ENCODE data around the gene ZNF860. TPM values are rescaled to one million over a fixed set of nuclear protein-coding genes. Genes with fewer than 3 reads are reported as not detected.
"Not testable (repeated sequence)": the region's sequence is repeated elsewhere in the genome, so short reads cannot be mapped to it uniquely, and the experiment has no call there.

The ZNF860 gene
- total RNA-seq, 1 experiment from 2014 or later, result 6.3 TPM

DNA sequence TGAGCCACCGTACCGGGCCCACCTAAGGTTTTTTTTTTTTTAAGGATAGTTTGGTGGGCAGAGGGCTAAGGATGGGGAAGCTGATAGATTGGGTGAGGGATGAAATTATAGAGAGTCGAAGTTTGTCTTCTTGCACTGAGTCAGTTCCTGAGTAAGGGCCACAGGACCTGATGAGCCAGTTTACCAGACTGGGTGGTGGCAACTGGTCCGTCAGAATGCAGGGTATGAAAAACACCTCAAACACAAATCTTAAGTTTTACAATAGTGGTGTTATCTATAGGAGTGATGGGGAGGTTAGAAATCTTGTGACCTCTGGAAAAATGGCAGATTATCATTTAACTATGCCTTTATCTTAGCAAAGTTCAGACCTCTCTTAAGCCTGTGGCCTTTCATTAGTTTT, 2.8 kb downstream of the ZNF860 start:
- in situ Hi-C loops (cut with HindIII; ENCODE audit: low pct_unique_long_range_greater_than_20kb, low sequenced_read_pairs), result loop anchor here (10.0 kb wide), 1 partner anchor 120 kb away; the partner anchor contains the start of gene GPD1L

DNA sequence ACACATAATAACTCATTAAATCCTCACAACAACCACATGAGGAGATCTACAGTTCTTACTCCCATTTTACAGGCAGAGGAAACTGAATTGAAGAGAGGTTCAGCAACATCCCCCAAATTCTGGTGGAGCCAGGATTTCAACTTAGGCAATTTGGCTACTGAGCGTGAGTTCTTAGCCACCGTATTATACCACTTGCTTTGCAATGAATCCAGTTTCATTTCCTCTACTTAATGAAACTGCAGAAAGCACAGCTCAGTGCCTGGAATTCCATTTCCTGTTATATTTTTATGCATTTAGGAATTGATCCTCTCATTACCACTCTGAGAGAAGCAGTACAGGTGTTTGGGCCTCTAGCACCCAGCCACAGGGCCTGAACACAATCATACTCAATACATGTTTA, 4.3 kb downstream of the ZNF860 start:
- in situ Hi-C loops (cut with HindIII; ENCODE audit: low pct_unique_long_range_greater_than_20kb, low sequenced_read_pairs), result loop anchor here (10.0 kb wide), 1 partner anchor 119 kb away; the partner anchor contains the start of gene GPD1L
- no peak for DNase-seq (ENCODE audit: low read depth)

More for the DNA sequence above, 2.8 kb downstream of the ZNF860 start:
- no peak for DNase-seq (ENCODE audit: low read depth)

DNA sequence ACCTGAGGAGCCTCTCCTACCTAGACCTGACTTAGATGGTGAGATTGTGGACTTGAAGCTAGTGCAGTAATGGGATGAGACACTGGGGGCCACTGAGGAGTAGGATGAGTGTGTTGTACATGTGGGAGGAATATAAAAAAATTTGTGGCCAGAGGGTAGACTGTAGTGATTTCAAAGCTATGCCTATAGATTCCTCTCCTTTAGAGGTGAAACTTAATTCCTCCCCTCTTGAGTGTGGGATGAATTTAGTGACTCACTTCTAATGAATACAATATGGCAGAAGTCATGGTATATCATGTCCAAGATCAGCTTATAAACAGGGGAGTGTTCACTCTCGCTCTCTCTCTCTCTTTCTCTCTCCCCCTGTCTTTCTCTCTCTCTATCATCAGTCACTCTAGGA, 6.7 kb downstream of the ZNF860 start:
- DNase-seq (ENCODE audit: low read depth), result no peak
- in situ Hi-C loops (cut with HindIII; ENCODE audit: low pct_unique_long_range_greater_than_20kb, low sequenced_read_pairs), result loop anchor here (10.0 kb wide), 1 partner anchor 117 kb away; the partner anchor contains the start of gene GPD1L

DNA sequence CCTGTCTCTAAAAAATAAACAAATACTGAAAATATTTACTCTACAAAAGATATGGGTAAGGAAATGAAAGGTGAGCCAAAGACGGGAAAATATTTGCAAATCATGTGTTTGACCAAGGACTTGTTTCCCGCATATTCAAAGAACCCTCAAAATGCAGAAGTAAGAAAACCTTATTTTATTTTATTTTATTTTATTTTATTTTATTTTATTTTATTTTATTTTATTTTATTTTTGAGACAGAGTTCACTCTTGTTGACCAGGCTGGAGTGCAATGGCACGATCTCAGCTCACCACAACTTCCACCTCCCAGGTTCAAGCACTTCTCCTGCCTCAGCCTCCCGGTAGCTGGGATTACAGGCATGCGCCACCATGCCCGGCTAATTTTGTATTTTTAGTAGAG, 11.4 kb downstream of the ZNF860 start:
- DNase-seq (ENCODE audit: low read depth); in situ Hi-C loops (cut with HindIII; ENCODE audit: low pct_unique_long_range_greater_than_20kb, low sequenced_read_pairs): not testable (repeated sequence)

DNA sequence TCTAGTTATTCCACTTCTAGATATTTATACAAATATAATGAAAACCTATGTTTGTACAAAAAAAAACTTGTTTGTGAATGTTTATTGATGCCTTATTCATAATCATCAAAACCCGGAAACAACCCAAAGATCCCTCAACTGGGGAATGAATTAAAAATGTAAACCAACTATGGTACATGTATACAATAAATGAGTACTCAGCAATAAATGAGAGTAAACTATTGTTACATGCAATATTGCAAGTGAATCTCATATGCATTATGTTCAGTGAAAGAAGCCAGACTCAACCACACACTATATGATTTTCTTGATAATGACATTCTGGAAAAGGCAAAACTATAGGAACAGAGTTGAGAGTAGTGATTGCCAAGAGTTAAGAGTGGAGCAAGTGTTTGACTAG, 12.3 kb downstream of the ZNF860 start:
- DNase-seq (ENCODE audit: low read depth), result no peak
- in situ Hi-C loops (cut with HindIII; ENCODE audit: low pct_unique_long_range_greater_than_20kb, low sequenced_read_pairs), result no loop called here

DNA sequence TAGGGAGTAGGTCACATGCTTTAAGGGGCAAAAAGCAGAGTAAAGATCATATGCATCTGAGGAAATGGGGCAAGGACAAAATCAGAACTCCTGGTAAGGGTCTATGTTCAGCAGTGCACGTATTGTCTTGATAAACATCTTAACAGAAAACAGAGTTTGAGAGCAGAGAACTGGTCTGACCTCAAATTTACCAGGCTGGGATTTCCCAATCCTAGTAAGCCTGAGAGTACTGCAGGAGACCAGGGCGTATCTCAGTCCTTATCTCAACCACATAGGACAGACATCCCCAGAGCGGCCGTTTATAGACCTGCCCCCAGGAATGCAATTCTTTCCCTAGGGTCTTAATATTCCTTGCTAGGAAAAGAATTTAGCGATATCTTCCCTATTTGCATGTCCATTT, 13.5 kb downstream of the ZNF860 start:
- DNase-seq (ENCODE audit: low read depth); in situ Hi-C loops (cut with HindIII; ENCODE audit: low pct_unique_long_range_greater_than_20kb, low sequenced_read_pairs): not testable (repeated sequence)

DNA sequence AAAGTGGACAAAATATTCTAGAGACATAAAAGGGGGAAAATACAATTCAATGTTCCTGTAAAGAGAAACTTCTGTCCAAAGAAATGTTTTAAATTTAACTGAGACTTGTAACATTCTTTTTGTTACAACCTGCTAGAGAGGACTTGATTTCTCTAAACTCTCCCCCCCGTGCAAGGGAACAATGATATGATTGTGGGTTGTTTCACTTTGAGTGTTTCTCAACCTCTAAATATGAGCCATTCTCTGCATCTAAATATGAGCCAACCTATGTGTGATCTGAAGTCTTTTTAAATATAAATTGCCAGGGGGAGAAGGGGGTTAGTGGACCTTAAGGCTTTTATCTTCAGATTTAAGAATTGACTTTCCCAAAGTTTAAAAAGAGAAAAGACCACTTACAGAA, 14.6 kb downstream of the ZNF860 start:
- in situ Hi-C loops (cut with HindIII; ENCODE audit: low pct_unique_long_range_greater_than_20kb, low sequenced_read_pairs), result no loop called here
- DNase-seq (ENCODE audit: low read depth), result no peak

DNA sequence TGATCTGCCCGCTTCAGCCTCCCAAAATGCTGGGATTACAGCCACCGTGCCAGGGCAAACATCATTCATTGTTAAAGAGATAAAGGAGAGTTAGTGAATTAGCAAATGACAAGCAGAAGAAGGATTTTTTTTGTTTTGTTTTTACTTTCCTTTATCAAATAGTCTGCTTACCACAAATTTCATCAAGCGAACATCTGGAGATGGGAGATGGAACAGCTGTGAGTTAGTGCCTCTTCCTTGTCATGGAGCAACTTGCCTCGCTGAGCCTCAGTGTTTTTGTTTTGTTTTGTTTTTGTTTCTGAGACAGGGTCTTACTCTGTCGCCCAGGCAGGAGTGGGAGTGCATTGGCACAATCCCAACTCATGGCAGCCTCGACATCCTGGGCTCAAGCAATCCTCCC, 15.9 kb downstream of the ZNF860 start:
- no peak for DNase-seq (ENCODE audit: low read depth)
- in situ Hi-C loops (cut with HindIII; ENCODE audit: low pct_unique_long_range_greater_than_20kb, low sequenced_read_pairs), result no loop called here

DNA sequence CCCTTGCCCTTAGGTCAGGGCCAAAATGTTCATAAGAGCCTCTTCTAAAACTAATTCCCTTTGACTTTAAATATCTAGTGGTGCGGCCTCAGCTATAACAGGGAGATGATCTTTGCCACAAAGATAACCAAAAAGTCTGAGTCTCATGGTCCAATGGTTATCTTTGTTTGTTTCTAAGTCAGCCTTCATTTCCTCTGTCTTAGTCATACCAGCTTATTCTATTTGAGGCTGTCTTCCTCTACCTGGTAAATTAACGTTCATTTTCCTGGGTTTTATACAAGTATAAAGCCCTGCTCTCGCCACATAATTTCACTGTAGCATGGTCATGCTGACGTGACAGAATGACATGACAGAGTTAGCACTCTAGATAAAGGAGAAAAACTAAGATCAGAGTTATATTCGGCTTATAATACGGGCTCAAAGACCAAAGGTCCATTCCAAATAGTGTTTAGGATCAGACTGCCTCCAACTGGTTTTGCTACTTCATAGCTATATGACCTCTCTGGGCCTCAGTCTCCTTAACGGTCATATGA, 18.4 kb downstream of the ZNF860 start:
- in situ Hi-C loops (cut with HindIII; ENCODE audit: low pct_unique_long_range_greater_than_20kb, low sequenced_read_pairs), result no loop called here

DNA sequence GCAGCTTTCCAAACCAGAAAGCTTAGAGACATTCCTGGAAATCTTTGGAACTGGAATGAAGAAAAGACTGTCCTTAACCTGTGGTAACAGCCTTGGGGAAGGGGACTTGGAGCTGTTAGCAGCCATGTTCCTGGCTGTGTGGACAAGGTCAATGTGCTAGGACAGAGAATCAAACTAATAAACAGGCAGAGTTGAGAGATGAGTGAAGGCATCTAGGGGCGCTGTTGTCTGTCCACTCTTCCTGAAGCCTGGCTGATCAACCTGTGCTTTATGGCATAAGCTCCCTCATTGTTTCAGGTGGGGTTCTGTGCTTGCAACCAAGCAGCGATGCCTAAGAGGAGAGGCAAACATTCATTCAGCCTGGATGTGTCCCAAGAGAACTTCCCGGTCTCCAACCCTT, 19.3 kb downstream of the ZNF860 start:
- no peak for DNase-seq (ENCODE audit: low read depth)
- in situ Hi-C loops (cut with HindIII; ENCODE audit: low pct_unique_long_range_greater_than_20kb, low sequenced_read_pairs), result no loop called here

More for the DNA sequence above, 18.4 kb downstream of the ZNF860 start:
- no peak for DNase-seq (ENCODE audit: low read depth)

DNA sequence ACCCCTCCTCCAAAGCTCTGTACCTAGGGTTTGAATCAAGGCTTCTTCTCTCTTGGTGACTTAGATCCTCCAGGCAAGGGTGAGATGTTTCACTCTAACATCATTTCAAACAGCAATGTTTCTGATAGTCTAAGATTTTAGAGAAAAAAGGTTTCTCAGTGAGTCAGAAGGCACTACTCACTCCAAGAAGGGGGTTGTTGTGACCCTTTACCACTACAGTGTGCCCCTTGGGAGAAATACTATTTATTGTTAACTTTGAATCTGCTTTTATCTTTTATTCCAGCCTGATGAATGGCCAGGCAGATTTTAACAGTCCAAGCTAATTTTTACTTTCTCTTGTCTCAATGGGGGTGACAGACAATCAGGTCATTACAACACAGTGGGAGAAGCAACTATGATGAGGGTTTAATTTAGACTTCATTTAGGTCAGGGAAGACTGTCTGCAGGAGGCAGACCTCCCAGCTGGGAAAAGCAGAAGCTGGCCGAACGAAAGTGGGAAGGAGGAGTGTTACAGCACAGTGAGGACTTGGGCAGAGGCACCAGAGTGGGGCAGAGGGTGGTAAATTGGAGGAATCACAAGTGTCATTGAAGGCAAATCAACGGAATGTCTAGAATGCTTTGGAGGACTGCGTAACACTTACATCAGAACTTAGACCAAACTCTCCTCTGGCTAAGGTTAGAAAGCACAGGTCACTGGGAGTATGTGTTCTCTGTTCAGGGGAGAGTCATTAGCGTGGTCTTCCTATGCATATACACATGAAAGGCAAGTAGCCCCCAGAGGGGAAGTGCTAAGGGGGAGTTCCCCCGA, 21.2 kb downstream of the ZNF860 start:
- no peak for DNase-seq (ENCODE audit: low read depth)
- in situ Hi-C loops (cut with HindIII; ENCODE audit: low pct_unique_long_range_greater_than_20kb, low sequenced_read_pairs), result no loop called here

DNA sequence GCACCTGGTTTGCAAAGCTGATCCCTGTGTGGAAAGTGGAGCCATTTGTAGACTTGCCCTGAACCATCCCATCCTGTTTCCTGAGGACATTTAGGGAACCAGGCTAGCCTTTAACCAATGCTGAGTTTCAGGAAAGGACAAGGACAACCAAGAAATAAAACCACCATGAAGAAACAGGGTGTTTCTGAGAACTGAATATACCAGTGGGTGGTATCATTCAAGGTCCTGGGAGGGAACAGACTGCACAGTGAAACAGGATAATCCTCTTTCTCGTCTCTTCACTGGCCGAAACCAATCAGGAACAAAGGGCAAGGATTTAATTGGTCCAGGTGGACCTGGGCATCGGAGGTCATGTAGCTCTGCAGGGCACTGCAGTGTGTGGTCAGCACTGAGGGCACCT, 21.8 kb downstream of the ZNF860 start:
- DNase-seq (ENCODE audit: low read depth), result no peak
- in situ Hi-C loops (cut with HindIII; ENCODE audit: low pct_unique_long_range_greater_than_20kb, low sequenced_read_pairs), result no loop called here

DNA sequence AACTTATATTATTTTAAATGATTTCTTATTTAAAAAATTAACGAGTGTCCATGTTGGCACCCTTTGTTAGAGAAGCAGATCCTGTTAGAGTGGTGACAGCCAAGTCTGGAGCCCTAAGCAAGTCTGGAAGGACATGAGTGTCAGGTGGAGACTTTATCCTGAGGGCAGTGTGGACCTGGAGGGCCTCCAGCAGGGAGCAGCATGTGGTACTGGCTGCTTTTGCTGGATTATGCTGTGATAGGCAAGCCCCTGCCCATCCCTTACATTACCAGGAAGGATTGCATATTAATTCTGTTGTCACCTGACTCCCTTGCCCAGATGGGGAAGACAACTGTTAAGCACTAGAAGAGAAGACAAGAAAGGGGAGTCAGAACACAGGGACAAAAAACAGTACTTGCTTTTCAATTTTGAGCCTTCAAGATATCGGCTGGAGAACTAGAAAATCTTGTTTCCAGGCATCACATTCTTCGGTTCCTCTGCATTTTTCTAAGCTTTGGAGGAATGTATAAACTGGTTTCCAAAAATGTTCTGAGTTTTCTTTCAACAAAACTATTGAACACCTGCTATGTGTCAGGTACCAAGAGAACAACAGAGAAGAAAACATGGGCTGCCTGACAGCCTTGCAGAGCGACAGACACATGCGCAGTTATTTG, 22.7 kb downstream of the ZNF860 start:
- DNase-seq (ENCODE audit: low read depth), result no peak
- in situ Hi-C loops (cut with HindIII; ENCODE audit: low pct_unique_long_range_greater_than_20kb, low sequenced_read_pairs), result no loop called here

DNA sequence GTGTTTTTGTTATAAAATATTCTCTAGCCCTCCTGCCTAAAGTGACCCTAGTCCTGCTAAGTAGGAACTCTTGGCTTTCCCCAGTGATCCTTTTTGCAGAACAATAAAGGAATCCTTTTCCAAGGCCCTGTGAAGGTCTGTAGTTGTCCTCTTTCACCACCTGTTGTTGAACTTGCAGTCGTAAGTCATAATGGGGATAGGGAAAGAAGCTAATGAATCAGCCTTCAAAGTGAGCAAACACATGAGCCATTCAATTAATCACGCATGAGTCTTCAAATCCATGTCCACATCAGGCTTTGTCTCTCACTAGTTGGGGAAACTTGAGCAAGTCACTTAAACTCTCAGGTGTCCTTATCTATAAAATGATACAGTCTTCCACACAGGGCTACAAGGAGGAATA, 27.6 kb downstream of the ZNF860 start:
- in situ Hi-C loops (cut with HindIII; ENCODE audit: low pct_unique_long_range_greater_than_20kb, low sequenced_read_pairs), result no loop called here
- DNase-seq (ENCODE audit: low read depth), result no peak

DNA sequence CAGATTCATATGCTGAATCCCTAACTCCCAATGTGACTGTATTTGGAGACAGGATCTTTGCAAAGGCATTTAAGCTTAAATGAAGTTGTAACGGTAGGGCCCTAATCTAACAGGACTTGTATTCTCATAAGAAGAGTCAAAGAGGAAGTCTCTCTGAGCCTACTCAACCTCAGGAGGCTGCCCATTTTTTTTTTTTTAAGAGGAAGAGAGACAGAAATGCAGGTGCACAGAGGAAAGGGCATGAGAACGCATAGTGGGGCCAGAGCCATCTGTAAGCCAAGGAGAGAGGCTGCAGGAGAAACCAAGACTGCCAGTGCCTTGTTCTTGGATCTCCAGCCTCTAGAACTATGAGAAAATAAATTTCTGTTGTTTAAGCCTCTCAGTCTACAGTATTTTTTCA, 28.4 kb downstream of the ZNF860 start:
- in situ Hi-C loops (cut with HindIII; ENCODE audit: low pct_unique_long_range_greater_than_20kb, low sequenced_read_pairs), result no loop called here
- DNase-seq (ENCODE audit: low read depth), result no peak

DNA sequence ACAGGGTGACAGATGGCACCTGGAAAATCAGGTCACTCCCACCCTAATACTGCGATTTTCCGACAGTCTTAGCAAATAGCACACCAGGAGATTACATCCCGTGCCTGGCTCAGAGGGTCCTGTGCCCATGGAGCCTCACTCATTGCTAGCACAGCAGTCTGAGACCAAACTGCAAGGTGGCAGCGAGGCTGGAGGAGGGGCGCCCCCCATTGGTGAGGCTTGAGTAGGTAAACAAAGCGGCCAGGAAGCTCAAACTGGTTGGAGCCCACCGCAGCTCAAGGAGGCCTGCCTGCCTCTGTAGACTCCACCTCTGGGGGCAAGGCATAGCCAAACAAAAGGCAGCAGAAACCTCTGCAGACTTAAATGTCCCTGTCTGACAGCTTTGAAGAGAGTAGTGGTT, 29.1 kb downstream of the ZNF860 start:
- DNase-seq (ENCODE audit: low read depth); in situ Hi-C loops (cut with HindIII; ENCODE audit: low pct_unique_long_range_greater_than_20kb, low sequenced_read_pairs): not testable (repeated sequence)

DNA sequence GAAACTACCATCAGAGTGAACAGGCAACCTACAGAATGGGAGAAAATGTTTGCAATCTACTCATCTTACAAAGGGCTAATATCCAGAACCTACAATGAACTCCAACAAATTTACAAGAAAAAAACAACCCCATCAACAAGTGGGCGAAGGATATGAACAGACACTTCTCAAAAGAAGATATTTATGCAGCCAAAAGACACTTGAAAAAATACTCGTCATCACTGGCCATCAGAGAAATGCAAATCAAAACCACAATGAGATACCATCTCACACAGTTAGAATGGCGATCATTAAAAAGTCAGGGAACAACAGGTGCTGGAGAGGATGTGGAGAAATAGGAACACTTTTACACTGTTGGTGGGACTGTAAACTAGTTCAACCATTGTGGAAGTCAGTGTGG, 34.1 kb downstream of the ZNF860 start:
- DNase-seq (ENCODE audit: low read depth); in situ Hi-C loops (cut with HindIII; ENCODE audit: low pct_unique_long_range_greater_than_20kb, low sequenced_read_pairs): not testable (repeated sequence)

DNA sequence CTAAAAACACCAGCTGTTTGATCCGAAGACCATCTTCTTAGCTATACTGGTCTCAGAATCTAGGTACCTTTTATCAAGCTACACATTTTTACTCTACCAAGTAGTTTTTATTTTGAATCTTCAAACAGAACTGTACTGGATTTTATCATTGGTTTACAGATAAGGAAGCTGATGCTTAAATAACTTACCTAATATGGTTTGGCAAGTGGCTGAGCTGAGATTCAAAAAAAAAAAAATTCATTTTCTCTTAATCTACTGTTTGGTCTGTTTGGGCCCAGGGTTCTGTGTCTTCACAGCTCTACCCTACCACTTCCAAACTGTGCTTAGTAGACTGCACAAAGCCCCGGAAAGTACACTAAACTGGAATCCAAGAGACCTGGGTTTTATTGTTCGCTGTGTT, 35.7 kb downstream of the ZNF860 start:
- in situ Hi-C loops (cut with HindIII; ENCODE audit: low pct_unique_long_range_greater_than_20kb, low sequenced_read_pairs), result no loop called here

More for the DNA sequence above, 35.7 kb downstream of the ZNF860 start:
- DNase-seq (ENCODE audit: low read depth), result no peak
